ENCODE measurements around the gene ACSS3.
"Not testable (repeated sequence)": the region's sequence is repeated elsewhere in the genome, so short reads cannot be mapped to it uniquely, and the experiment has no call there.

Gene ACSS3

DNA sequence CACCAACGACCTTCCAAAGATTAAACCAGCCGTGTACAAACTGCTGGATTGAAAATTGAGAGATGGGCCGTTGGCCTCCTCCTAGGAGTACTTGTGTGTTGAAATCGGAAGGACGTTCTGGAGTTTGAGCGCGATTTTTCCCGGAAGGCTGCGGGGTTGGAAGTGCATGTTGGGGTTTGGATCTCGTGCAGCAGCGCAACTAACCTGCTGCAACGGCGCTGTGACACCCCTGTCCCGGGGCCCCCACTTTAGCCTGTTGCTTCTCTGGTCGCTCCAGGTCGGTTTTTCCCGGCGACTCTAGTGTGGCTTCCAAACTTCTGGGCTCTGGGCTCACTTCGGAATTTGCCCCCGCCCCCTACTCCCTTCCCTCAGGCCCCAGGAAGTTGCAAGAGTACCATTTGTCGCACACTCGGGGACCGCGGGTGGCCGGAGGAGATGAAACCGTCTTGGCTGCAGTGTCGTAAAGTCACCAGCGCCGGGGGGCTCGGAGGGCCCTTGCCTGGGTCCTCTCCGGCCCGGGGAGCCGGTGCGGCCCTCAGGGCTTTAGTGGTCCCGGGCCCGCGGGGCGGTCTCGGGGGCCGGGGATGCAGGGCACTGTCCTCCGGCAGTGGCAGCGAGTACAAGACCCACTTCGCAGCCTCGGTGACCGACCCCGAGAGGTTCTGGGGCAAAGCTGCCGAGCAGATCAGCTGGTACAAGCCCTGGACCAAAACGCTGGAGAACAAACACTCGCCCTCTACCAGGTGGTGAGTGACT, at the start of gene ACSS3:
TSS of gene ACSS3 (plus strand) at position 394 of the 756 bp plus-strand sequence. CDS start at position 436, 42 bp downstream.
- DNase-seq (ENCODE audit: low read depth), result no peak

GRCh38 chr12:81034926-81035325, 43.0 kb upstream of the ACSS3 start:
- no peak for DNase-seq (ENCODE audit: low read depth)

DNA sequence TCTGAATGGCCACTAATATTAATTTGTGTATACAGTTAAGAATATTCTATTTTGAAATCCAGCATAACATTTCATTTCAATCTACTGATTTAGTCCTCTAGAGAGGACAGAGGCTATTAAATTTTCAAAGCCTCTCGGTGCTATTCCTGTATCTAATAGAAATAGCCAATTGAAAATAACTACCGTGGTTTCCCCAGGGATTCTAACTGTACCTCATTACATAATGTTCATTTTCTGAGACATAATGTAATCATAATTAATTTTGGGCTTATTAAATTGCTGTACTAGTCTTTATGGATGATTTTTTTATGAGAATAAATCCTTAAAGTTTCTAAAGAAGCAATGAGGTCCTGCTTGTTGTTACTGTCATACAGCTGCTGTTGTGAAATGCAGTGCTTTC, 38.6 kb upstream of the ACSS3 start:
- DNase-seq (ENCODE audit: low read depth), result no peak

GRCh38 chr12:81043979-81044740, 33.7 kb upstream of the ACSS3 start:
- no peak for DNase-seq (ENCODE audit: low read depth)

DNA sequence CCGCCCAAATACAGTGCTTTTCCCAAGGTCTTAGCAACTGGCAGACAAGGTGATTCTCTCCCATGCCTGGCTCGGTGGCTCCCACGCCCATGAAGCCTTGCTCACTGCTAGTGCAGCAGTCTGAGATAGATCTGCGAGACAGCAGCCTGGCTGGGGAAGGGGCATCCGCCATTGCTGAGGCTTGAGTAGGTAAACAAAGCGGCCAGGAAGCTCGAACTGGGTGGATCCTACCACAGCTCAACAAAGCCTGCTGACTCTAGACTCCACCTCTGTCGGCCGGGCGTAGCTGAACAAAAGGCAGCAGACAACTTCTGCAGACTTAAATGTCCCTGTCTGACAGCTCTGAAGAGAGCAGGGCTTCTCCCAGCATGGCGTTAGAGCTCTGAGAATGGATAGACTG, 12.9 kb upstream of the ACSS3 start:
- not testable (repeated sequence) for DNase-seq (ENCODE audit: low read depth)

DNA sequence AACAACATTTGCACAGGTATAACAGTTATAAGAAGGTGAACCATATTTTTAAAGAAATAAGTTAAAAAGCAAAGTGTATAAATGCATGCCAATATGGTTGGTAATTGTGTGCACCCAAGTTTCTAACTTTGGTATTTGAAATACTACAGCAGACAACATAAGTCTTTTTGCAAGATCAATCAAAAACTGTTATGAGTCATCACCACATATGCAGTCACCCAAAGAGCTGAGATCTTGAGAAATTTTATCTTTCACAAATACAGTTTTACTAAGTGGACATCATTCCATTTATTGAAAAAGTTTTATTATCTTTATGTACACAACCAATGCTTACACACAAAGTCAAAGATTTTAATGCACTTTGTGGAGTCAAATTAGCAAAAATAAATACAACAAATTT, 7.0 kb upstream of the ACSS3 start:
- DNase-seq (ENCODE audit: low read depth), result no peak

GRCh38 chr12:81075539-81075938, 2.3 kb upstream of the ACSS3 start:
- DNase-seq (ENCODE audit: low read depth), result no peak

GRCh38 chr12:81077329-81077685, 572 bp upstream of the ACSS3 start:
- DNase-seq (ENCODE audit: low read depth), result no peak

GRCh38 chr12:81078469-81079196, 754 bp downstream of the ACSS3 start:
- no peak for DNase-seq (ENCODE audit: low read depth)

GRCh38 chr12:81079280-81080076, 1.6 kb downstream of the ACSS3 start:
- DNase-seq (ENCODE audit: low read depth), result no peak

DNA sequence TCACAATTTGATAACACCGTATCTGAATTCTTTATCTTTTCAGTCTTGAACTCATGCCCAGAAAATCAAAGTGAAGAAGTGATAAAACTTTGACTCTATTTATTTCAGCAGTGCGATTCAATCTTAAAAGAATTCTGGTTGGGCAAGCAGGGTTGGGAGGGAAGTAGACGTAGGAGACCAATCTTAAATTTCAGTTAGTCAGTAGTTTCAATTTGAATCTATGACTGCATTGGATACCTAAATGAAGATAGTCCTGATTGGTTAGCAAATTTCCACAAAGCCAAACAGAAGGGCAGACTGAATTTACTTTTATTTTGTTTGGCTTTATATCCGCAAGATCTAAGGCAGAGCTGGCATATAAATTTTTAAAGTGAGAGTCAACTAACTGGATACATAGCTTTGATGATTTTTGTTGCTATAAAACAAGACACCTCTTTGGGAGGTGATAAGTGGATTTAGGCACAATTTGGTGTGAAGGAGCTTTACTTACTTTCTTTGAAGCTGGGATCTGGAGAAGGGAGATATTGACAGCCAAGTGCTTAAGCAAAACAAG, 2.6 kb downstream of the ACSS3 start:
- DNase-seq (ENCODE audit: low read depth), result no peak

- DNase-seq (ENCODE audit: low read depth), result no peak
Observed at GRCh38 chr12:81081726-81082125, 3.8 kb downstream of the ACSS3 start.

GRCh38 chr12:81083018-81083417, 5.1 kb downstream of the ACSS3 start:
- no peak for DNase-seq (ENCODE audit: low read depth)

- DNase-seq (ENCODE audit: low read depth), result no peak
Observed at GRCh38 chr12:81083906-81084513, 6.1 kb downstream of the ACSS3 start.

DNA sequence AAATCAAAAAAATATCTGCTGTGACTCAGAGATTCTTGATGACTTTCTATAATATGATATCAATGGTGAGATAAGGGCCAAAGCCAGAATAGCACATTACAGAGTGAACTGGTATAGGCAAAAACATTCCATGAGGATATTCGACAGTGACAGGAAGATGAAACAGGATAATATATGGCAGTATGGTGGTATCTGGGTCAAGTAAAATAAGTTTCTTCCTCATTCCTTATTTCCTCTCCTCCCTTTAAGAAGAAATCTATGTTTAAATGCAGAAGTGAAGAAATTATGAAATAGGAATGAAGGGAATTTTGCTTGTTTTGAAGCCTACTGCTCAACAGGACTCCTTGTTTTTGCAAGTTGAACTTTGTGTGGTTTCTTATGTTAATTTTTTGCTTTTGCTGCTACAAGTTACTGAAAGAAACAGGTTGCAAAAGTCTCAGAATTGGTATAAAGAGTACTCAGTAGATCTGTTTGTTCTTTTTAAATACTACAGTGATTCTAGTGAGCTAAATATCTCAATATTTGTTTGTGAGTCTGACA, 7.0 kb downstream of the ACSS3 start:
- DNase-seq (ENCODE audit: low read depth), result no peak

GRCh38 chr12:81085832-81086231, 8.0 kb downstream of the ACSS3 start:
- DNase-seq (ENCODE audit: low read depth), result no peak

GRCh38 chr12:81086342-81086741, 8.5 kb downstream of the ACSS3 start:
- no peak for DNase-seq (ENCODE audit: low read depth)

DNA sequence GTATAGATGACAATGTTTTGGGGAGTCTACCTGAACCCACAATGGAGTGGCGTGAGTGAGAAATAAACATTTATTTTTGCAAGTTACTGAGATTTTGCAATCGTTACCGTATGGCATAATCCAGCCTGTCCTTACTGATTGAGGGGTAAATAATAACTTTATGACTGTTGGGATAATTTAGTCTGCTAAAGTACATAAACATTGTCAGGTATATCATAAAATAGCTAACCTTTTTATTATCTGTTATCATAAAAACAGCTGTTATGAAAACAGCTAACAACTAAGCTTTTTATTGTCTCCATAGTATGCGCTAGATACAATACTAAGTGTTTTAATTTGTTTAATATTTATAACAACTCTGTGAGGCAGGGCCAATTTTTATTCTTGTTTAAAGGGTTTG, 10.3 kb downstream of the ACSS3 start:
- no peak for DNase-seq (ENCODE audit: low read depth)

DNA sequence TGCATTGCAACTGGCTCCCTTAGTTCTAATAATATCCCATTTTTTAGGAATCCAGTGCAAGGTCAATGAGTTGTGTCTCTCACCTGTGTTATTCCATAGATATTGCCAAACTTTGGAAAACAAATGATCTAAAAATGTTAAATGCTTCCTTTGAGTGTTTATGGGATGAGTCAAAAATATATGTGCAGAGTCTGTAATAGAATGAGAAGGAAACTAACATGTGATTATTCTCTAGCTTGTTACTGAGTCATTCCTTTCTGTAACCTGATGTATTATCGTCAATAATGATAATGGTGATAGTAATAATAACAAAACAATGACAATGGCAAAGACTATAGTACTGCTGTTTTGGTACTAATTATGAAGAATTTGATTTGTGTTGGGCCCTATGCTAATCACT, 11.5 kb downstream of the ACSS3 start:
- DNase-seq (ENCODE audit: low read depth), result no peak

GRCh38 chr12:81092053-81092452, 14.2 kb downstream of the ACSS3 start:
- no peak for DNase-seq (ENCODE audit: low read depth)

DNA sequence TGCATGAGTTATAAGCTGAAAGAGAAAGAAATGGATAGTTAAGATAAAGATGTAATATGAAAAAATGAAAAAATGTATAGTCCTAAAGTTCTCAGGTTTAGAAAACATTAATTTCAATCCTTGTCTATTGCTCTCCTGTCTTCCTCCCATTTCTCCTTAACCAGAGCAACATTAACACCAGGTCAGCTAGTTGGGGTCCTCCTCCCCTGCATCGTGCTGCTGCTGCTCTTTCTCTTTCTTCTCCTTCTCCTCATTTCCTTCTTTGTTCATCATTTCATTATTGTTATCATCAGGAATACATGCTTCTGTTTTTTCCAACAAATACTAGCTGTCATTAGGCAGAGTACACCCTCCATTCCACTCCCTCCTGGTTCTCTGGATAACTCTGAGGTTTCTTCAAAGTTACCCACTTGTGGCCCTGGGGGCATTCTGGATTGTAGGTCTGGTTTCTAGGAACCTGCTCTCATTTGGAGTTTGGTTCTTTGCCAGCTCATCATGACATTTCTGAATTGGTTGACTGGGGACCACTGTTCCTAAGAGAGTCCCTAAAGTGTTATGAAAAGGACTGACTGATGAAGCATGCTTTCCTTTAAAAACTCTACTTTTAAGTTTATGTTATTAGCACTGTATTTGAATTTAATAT, 17.0 kb downstream of the ACSS3 start:
- no peak for DNase-seq (ENCODE audit: low read depth)
